ENCODE results near the gene TMEM273.

- TF ChIP-seq CTCF (IDR thresholded peaks at IDR 0.05 in 2 of 3, conservative IDR thresholded peaks at IDR 0.05 in 1 of 3; ENCODE audit: borderline replicate concordance in 1 of 3, insufficient read depth in 1 of 3, low read depth in 2 of 3, low read length in 2 of 3), result no peak
- TF ChIP-seq EZH2 (IDR thresholded peaks at IDR 0.05), result no peak
- TF ChIP-seq TCF7L2 (IDR thresholded peaks at IDR 0.05; ENCODE audit: borderline replicate concordance, extremely low read depth, insufficient read depth, insufficient read length), result no peak
- no peak for TF ChIP-seq EZH2phosphoT487 (IDR thresholded peaks at IDR 0.05; ENCODE audit: borderline replicate concordance)
Observed at GRCh38 chr10:49153971-49154370, 34.2 kb downstream of the TMEM273 start.
